Measurements from ENCODE around the gene CERK.

GRCh38 chr22:46756097-46756496 lies 18.0 kb upstream of the CERK start:
- TF ChIP-seq CTCF (IDR thresholded peaks at IDR 0.05; ENCODE audit: low read depth, low read length) (no peak), EZH2phosphoT487 (IDR thresholded peaks at IDR 0.05; ENCODE audit: low read depth) (no peak)

Data from OCI-LY3 (cell line).